ENCODE data around the gene DNAJC8. TPM values are rescaled to one million over a fixed set of nuclear protein-coding genes. Genes with fewer than 3 reads are reported as not detected.

DNAJC8 gene
- total RNA-seq, 1 donor from 2014 or later: 120 TPM

GRCh38 chr1:28243685-28244311 is 11.0 kb upstream of the DNAJC8 start:
- DNase-seq (ENCODE audit: low read depth): peak; percentile 79
- no peak for TF ChIP-seq CTCF (conservative IDR thresholded peaks at IDR 0.05; ENCODE audit: low read depth, low read length)
- no peak overlapping the region for H3K4me3 ChIP-seq (ENCODE audit: low read depth, low read length)

GRCh38 chr1:28241638-28242241 is 8.9 kb upstream of the DNAJC8 start:
- no peak for TF ChIP-seq CTCF (conservative IDR thresholded peaks at IDR 0.05; ENCODE audit: low read depth, low read length)
- no peak overlapping the region for H3K4me3 ChIP-seq (ENCODE audit: low read depth, low read length)
- DNase-seq (ENCODE audit: low read depth): no peak

- H3K4me3 ChIP-seq (ENCODE audit: low read depth, low read length): no peak overlapping the region
- no peak for TF ChIP-seq CTCF (conservative IDR thresholded peaks at IDR 0.05; ENCODE audit: low read depth, low read length)
- no peak for DNase-seq (ENCODE audit: low read depth)
Observed at GRCh38 chr1:28240024-28240423, 7.2 kb upstream of the DNAJC8 start.

GRCh38 chr1:28239004-28239403 is 6.2 kb upstream of the DNAJC8 start:
- no peak for DNase-seq (ENCODE audit: low read depth)
- H3K4me3 ChIP-seq (ENCODE audit: low read depth, low read length): no peak overlapping the region
- TF ChIP-seq CTCF (conservative IDR thresholded peaks at IDR 0.05; ENCODE audit: low read depth, low read length): no peak

GRCh38 chr1:28236656-28237322 is 4.0 kb upstream of the DNAJC8 start:
- TF ChIP-seq CTCF (conservative IDR thresholded peaks at IDR 0.05; ENCODE audit: low read depth, low read length): no peak

GRCh38 chr1:28235755-28236655 is 3.2 kb upstream of the DNAJC8 start, which contains the start of gene ATP5IF1:
Gene ATP5IF1, plus strand, starts transcription at chr1:28236124. Its CDS starts 60 bp downstream, at chr1:28236184.
- no peak for TF ChIP-seq CTCF (conservative IDR thresholded peaks at IDR 0.05; ENCODE audit: low read depth, low read length)
- peak; percentile 84 for DNase-seq (ENCODE audit: low read depth)
- peak within 1 kb of the TSS; percentile 99 for H3K4me3 ChIP-seq (ENCODE audit: low read depth, low read length)

More at GRCh38 chr1:28236656-28237322, 4.0 kb upstream of the DNAJC8 start:
- peak overlapping the region; percentile 99 for H3K4me3 ChIP-seq (ENCODE audit: low read depth, low read length)
- no peak for DNase-seq (ENCODE audit: low read depth)

Data from epithelial cell of proximal tubule (primary cell).